ENCODE measurements around the gene MSTO1.
"Not testable (repeated sequence)": the region's sequence is repeated elsewhere in the genome, so short reads cannot be mapped to it uniquely, and the experiment has no call there.

MSTO1 gene

GRCh38 chr1:155622191-155622590 lies 12.2 kb downstream of the MSTO1 start:
- no peak for DNase-seq (ENCODE audit: low spot score)

DNA sequence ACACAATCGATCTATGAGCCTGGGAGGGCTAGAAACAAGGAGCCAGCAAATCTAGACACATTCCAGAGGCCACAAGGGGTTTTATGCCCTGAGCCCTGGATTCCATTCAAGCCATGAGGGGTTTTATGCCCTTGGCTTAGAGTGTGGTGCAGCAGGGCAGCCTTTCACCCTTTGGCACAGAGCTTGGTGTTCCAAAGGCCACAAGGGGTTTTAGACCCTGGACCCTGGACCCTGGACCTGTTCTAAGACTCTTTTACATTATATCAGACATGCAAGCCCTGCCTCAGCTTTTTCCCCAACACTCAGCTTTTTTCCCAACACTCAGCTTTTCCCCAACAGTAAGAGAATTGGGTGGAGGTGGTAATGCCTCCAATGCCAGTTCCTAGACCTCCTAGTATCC lies 13.3 kb downstream of the MSTO1 start:
- DNase-seq (ENCODE audit: low spot score) = no peak

- DNase-seq (ENCODE audit: low spot score) = not testable (repeated sequence)
These were observed 16.4 kb downstream of the MSTO1 start for GRCh38 chr1:155626428-155626827.

DNA sequence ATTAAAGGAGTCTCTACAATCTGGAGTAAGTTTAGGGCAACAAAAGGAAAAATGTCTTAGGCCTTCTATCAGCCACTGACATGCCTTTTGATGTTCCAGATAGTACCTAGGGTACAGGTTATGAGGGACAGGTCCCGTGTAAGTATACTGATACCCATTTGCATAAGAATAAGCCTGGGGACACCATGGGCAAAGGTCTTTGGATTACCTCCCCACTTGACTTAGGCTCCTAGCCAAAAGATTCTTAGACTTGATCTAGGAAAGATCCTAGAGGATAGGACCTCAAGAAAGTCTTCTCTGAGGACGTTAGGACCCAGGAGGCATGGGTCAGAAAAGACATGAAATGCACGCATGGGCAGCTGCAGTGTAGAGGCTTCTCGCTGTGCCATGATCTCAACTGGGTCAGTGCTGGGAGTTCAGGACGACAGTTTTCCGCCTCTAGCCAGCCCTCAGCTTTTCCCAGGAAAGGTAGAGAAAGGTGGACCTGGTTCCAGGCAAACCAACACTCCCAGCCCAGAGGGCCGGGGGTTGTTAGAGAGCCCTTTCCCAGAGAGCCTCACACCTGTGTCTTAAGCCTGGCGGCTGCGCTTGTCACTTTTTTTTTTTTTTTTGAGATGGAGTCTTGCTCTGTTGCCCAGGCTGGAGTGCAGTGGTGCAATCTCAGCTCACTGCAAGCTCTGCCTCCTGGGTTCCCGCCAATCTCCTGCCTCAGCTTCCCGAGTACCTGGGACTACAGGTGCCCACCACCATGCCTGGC lies 26.6 kb downstream of the MSTO1 start:
- DNase-seq (ENCODE audit: low spot score) = no peak

DNA sequence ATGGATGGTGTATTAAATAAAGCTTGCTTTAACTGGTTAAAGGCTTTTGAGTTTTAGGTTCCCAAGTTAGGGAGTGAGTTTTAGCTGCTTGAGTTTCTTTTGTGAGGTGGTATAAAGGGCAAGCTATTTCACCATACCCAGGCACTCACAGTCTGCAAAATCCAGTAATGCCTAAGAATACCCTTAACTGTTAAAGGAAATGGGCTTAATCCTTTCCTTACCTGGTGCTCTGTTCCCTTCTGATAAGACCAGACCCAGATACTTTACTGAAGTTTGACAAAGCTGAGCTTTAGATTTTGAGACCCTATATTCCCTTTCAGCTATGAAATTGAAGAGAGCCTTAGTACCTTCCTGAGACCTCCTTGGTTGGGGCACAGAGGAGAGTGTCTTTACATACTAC lies 30.3 kb downstream of the MSTO1 start:
- no peak for DNase-seq (ENCODE audit: low spot score)

DNA sequence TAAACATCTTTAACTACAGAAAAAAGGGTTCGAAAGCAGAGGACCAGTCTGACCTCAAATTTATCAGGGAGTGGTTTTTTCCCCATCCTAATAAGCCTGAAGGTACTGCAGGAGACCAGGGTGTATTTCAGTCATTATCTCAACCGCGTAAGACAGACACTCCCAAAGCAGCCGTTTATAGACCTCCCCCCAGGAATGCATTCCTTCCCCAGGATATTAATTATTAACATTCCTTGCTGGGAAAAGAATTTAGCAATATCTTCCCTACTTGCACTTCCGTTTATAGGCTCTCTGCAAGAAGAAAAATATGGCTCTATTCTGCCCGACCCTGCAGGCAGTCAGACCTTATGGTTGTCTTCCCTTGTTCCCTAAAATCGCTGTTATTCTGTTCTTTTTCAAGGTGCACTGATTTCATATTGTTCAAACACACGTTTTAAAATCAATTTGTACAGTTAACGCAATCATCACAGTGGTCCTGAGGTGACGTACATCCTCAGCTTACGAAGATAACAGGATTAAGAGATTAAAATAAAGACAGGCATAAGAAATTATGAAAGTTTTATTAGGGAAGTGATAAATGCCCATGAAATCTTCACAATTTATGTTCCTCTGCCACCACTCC lies 32.7 kb downstream of the MSTO1 start:
- not testable (repeated sequence) for DNase-seq (ENCODE audit: low spot score)

DNA sequence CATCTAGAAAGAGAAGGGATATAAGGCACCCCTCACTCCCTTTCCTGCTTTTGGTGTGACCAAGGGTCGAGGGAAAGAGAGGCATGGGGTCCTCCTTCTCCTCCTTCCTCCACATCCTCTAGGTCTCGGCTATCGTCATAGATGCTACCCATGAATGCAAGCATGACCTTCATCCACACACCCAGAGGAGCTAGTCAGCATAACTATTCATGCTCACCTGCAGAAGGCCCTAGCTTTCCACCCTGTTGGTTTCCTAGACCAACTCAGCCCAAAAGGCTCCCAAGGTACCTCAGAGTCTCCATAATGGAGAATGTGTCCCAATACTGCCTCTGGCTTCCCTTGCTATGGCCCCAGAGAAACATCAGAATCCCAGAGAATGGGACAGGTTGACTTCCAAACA lies 33.2 kb downstream of the MSTO1 start:
- no peak for DNase-seq (ENCODE audit: low spot score)

- DNase-seq (ENCODE audit: low spot score) = no peak
These were observed 35.1 kb downstream of the MSTO1 start for GRCh38 chr1:155645034-155645598.

DNA sequence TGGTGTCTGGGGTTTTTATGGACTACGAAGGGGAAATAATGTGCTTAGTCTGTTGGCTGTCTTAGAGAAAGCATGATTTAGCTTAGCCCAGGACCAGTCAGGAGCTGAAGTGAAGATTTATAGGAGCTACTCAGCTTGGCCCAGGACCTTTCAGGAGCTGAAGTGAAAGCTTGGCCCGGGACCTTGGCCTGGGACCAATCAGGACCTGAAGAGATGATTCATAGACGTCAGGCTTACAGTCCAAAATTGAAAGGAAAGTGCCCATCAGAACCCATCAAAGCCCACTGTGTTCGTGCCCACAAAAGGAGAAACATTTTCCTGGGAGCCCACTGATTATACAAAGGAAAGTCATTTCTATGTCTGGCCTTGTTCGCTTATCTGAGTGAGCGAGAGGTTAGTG lies 35.6 kb downstream of the MSTO1 start:
- no peak for DNase-seq (ENCODE audit: low spot score)

- DNase-seq (ENCODE audit: low spot score) = no peak
These were observed 36.3 kb downstream of the MSTO1 start for GRCh38 chr1:155646307-155646706.

DNA sequence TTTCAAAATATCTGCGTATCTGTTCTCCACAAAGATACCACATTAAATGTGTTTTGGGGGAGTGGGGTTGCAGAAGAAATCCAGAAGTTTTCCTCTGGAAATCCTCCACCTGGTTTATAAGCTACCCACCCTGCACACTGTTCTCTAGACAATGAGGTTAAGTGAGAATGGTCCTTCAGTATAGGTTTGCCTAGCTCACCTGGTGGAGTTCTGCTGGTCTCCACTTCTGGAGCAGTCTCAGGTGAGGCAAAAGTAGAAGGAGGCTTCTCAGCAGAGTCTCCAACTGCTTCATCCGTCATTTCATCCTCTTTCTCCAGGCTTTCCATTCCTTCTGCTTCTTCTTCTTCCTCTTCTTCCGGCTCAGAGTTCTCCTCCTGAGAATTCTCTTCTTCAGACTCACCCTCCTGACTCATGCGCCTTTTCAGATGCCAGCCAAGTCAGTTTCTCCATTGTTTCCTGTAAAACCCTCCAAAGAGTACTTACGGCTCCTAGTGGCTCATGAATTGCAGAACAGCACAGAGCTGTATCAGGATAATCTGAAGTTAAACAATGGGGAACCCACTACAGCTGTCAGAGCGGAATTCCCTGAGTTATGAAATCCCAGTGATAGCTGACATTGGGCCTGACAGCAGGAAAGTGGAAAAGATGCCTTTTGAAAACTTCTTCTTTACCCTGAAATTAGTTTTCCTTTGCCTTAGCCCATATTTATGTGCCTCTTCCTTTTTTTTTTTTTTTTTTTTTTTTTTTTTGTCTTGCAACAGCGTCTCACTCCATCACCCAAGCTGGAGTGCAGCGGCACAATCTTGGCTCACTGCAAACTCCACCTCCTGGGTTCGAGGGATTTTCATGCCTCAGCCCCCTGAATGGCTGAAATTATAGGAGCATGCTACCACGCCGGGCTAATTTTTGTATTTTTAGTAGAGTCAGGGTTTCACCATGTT lies 38.5 kb downstream of the MSTO1 start:
- DNase-seq (ENCODE audit: low spot score) = no peak

GRCh38 chr1:155649676-155650075 lies 39.7 kb downstream of the MSTO1 start:
- no peak for DNase-seq (ENCODE audit: low spot score)

DNA sequence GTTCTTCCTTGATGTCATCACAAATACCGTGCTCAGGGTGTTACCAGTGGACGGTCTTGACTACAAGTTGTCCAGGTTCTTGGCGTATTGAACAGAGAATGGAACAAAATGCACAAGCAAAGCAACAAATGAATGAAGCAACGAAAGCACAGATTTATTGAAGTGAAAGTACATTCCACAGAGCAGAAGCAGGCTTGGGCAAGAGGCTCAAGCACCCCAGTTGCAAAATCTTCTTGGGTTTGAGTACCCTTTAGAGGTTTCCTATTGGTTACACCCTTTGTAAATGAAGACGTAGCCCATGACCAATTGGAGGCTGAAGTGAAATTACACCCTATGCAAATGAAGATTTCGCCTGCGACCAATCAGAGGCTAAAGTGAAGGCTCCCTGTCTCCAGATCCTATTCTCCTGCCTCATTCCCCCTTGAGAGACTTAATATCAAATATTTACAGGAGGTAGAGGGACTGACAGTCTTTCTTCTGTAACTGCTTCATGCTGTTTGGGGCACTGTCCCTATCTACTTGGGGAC lies 40.3 kb downstream of the MSTO1 start:
- DNase-seq (ENCODE audit: low spot score) = no peak

DNA sequence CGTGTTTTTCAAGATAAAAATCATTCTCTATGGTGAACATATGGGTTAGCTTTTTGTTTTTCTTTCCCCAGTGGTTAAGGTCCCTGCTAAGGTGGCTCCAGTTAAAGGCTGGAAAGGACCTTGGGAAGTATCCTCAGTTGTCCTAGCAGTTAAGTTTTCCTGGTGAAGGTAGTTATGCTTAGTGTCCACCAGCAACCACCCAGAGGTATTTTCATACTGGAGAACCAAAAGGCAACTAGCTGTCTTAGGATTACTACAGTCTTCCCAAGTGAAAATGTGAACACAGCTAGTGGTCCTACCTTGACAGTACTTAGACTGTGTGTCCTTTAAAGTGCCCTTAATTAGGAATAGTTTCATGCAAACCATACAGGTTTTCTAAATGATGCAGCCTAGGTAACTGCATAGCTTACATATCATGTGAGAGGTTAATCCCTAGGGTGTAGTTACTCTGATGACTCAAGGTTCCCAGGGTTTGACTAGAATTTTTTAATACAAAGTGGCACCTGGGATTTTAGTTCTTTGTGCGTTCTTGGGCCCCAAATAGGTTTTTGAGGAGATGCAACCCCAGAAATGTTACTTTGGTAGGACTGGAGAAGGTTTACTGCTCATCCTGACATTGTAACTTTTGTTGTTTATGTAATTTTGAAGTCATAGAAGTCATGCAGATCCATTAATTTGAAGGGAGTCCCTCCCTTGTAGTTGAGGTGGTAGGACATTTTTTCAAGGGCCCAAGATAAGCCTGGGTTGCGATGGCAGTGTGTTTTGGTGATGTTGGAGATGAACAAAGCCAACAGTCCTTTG lies 42.0 kb downstream of the MSTO1 start:
- no peak for DNase-seq (ENCODE audit: low spot score)

GRCh38 chr1:155652951-155653350 lies 42.9 kb downstream of the MSTO1 start:
- no peak for DNase-seq (ENCODE audit: low spot score)

DNA sequence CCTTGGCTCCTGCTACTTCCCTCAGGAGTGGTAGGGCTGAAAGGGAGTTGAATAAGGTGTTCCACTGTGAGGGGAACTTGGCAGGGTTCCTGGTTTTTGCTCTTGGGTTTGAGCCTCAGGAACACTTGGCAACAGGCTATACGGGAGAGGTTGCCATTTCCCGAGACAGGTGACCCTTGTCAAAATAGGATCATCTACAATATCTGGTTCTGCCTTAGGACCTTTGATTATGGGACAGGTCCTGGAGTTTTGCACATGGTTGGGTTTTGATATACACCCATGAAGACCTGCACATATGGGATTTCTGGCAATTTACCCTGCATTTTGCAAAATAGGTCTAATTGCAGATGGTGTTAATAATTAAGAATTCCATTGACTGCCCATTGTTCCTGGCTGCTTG lies 47.4 kb downstream of the MSTO1 start:
- DNase-seq (ENCODE audit: low spot score) = no peak

DNA sequence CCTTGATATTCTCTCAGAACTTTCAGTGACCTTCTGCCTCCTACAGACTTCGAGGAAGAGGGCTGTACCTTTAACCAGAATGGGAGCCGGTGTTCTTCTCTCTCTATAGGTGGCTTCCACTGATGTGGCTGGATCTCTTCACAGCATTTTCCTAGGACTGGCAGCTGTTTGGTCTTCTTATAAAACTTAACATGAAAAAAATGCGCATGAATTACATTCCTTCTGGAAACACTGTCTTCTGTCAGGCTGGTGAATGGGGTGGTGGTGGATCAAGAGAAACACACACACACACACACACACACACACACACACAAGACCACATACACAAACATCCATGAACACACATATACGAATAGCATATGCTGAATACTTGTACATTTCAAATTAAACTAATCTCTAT lies 51.2 kb downstream of the MSTO1 start:
- not testable (repeated sequence) for DNase-seq (ENCODE audit: low spot score)

Data from activated CD4-positive, alpha-beta T cell treated with anti-CD3 and anti-CD28 coated beads, Interleukin-2, Interleukin-4, amounts not matched to agents 100 ng/mL and 50 ng/mL, durations not matched to agents 16 hours and 8 hours (primary cell).